Ishikawa (cell line): ENCODE data around the gene TPM2.

Experiments
- CEBPB ChIP-seq: IDR thresholded peaks from 2 replicates; pipeline ENCODE4 v1.6.1; 2012
- CREB1 ChIP-seq: IDR thresholded peaks from 2 replicates; pipeline ENCODE4 v1.6.1; 2012; ENCODE audit warnings: low read depth
- EGR1 ChIP-seq: IDR thresholded peaks from 2 replicates; pipeline ENCODE4 v1.6.1; 2012
- EP300 ChIP-seq: IDR thresholded peaks from 2 replicates; pipeline ENCODE4 v1.6.1; 2012; ENCODE audit warnings: borderline replicate concordance
- FOXM1 ChIP-seq: IDR thresholded peaks from 2 replicates; pipeline ENCODE4 v1.6.1; 2012; ENCODE audit warnings: low read depth, borderline replicate concordance
- MAX ChIP-seq: IDR thresholded peaks from 2 replicates; pipeline ENCODE4 v1.6.1; 2012
- NFIC ChIP-seq: IDR thresholded peaks from 2 replicates; pipeline ENCODE4 v1.6.1; 2012
- RAD21 ChIP-seq: IDR thresholded peaks from 2 replicates; pipeline ENCODE4 v1.6.1; 2012; ENCODE audit warnings: low read depth
- REST ChIP-seq: IDR thresholded peaks from 2 replicates; pipeline ENCODE4 v1.6.1; 2012; ENCODE audit warnings: low read depth, mild to moderate bottlenecking
- TAF1 ChIP-seq: IDR thresholded peaks from 2 replicates; pipeline ENCODE4 v1.6.1; 2012; ENCODE audit warnings: low read depth, mild to moderate bottlenecking
- TCF12 ChIP-seq: IDR thresholded peaks from 2 replicates; pipeline ENCODE4 v1.6.1; 2012; ENCODE audit warnings: low read depth
- TEAD4 ChIP-seq: IDR thresholded peaks from 2 replicates; pipeline ENCODE4 v1.6.1; 2012
- USF1 ChIP-seq: IDR thresholded peaks from 2 replicates; pipeline ENCODE4 v1.6.1; 2012
- YY1 ChIP-seq: IDR thresholded peaks from 2 replicates; pipeline ENCODE4 v1.6.1; 2012; ENCODE audit warnings: low read depth
- ZBTB7A ChIP-seq: IDR thresholded peaks from 2 replicates; pipeline ENCODE4 v1.6.1; 2012; ENCODE audit warnings: low read depth

The TPM2 gene

GRCh38 chr9:35646153-35646532 is 43.6 kb downstream of the TPM2 start:
- no peak; the same call in 1 of the 2 replicates for TF ChIP-seq EP300
- TF ChIP-seq CREB1, result no peak
- TF ChIP-seq TCF12, result peak; percentile 17; the same call in 1 of the 2 replicates
- no peak for TF ChIP-seq USF1
- TF ChIP-seq RAD21, result no peak
- TF ChIP-seq NFIC, result 0 out of 2 replicates have a peak, but pooled peaks have one; percentile 9
- TF ChIP-seq MAX, result no peak
- peak; percentile 9; the same call in 1 of the 2 replicates for TF ChIP-seq TAF1
- TF ChIP-seq YY1, result 0 out of 2 replicates have a peak, but pooled peaks have one; percentile 24
- TF ChIP-seq REST, result no peak
- TF ChIP-seq EGR1, result no peak
- no peak for TF ChIP-seq FOXM1
- TF ChIP-seq CEBPB, result no peak
- peak; percentile 77 for TF ChIP-seq TEAD4
- peak; percentile 62 for TF ChIP-seq ZBTB7A

GRCh38 chr9:35645736-35646135 is 44.0 kb downstream of the TPM2 start:
- peak; percentile 19; the same call in 1 of the 2 replicates for TF ChIP-seq EGR1

GRCh38 chr9:35643046-35643445 is 46.7 kb downstream of the TPM2 start:
- TF ChIP-seq MAX (no peak), RAD21 (no peak), CEBPB (no peak), FOXM1 (no peak), YY1 (no peak), CREB1 (no peak), TAF1 (no peak), TCF12 (no peak), NFIC (no peak), TEAD4 (no peak), EP300 (no peak), ZBTB7A (no peak), USF1 (no peak), EGR1 (no peak)

GRCh38 chr9:35639631-35640030 is 50.1 kb downstream of the TPM2 start:
- TF ChIP-seq YY1 (no peak), RAD21 (no peak), TAF1 (no peak), TEAD4 (no peak), TCF12 (no peak), MAX (no peak), FOXM1 (no peak), EP300 (no peak), EGR1 (no peak), NFIC (no peak), CEBPB (no peak), ZBTB7A (no peak)

GRCh38 chr9:35636135-35636876 is 53.4 kb downstream of the TPM2 start:
- no peak for TF ChIP-seq CREB1
- TF ChIP-seq NFIC, result no peak
- TF ChIP-seq ZBTB7A, result no peak
- TF ChIP-seq TEAD4, result no peak

GRCh38 chr9:35635730-35636129 is 54.0 kb downstream of the TPM2 start:
- no peak for TF ChIP-seq TEAD4
